WTC11 (cell line): ENCODE measurements around the gene NLRP6.
"Not testable (repeated sequence)": the region's sequence is repeated elsewhere in the genome, so short reads cannot be mapped to it uniquely, and the experiment has no call there.

Experiments used
- ATF6 ChIP-seq: sonication (generic); formaldehyde crosslinking; IDR thresholded peaks from 2 replicates; pipeline ENCODE4 v1.8.1; 2023; ENCODE audit warnings: mild to moderate bottlenecking, missing genetic modification reagents
- CREB1 ChIP-seq: sonication (generic); formaldehyde crosslinking; IDR thresholded peaks from 2 replicates; pipeline ENCODE4 v1.8.0; 2023; ENCODE audit warnings: mild to moderate bottlenecking, missing genetic modification reagents
- CREM ChIP-seq: sonication (generic); formaldehyde crosslinking; IDR thresholded peaks from 2 replicates; pipeline ENCODE4 v1.8.1; 2022; ENCODE audit warnings: mild to moderate bottlenecking, missing genetic modification reagents, moderate library complexity
- ESRRA ChIP-seq: sonication (generic); formaldehyde crosslinking; IDR thresholded peaks from 2 replicates; pipeline ENCODE4 v1.8.1; 2022; ENCODE audit warnings: mild to moderate bottlenecking, missing genetic modification reagents, borderline replicate concordance
- ETV6 ChIP-seq: sonication (generic); formaldehyde crosslinking; IDR thresholded peaks from 2 replicates; pipeline ENCODE4 v1.8.1; 2022; ENCODE audit warnings: mild to moderate bottlenecking, missing genetic modification reagents
- FOXJ3 ChIP-seq: sonication (generic); formaldehyde crosslinking; IDR thresholded peaks from 2 replicates; pipeline ENCODE4 v1.9.0; 2021; ENCODE audit warnings: missing genetic modification reagents, mild to moderate bottlenecking, borderline replicate concordance
- IRF2 ChIP-seq: sonication (generic); formaldehyde crosslinking; IDR thresholded peaks from 2 replicates; pipeline ENCODE4 v1.8.0; 2022; ENCODE audit warnings: low read depth, missing genetic modification reagents, borderline replicate concordance
- MAX ChIP-seq: sonication (generic); formaldehyde crosslinking; IDR thresholded peaks from 2 replicates; pipeline ENCODE4 v1.8.0; 2022; ENCODE audit warnings: mild to moderate bottlenecking, missing genetic modification reagents
- NFYB ChIP-seq: sonication (generic); formaldehyde crosslinking; conservative IDR thresholded peaks from 2 replicates; pipeline ENCODE4 v1.8.0; 2022; ENCODE audit warnings: low read depth, missing genetic modification reagents
- SP1 ChIP-seq: sonication (generic); formaldehyde crosslinking; conservative IDR thresholded peaks from 2 replicates; pipeline ENCODE4 v1.8.1; 2022; ENCODE audit warnings: missing genetic modification reagents
- TF ChIP-seq, protein P1 (sequence below): fragments of 200-600 bp; IDR thresholded peaks from 2 replicates; pipeline ENCODE4 v1.8.0; 2022; ENCODE audit warnings: antibody characterized with exemption
- TF ChIP-seq, protein P2 (sequence below): sonication (generic); formaldehyde crosslinking; IDR thresholded peaks from 2 replicates; pipeline ENCODE4 v1.8.1; 2022; ENCODE audit warnings: low read depth, mild to moderate bottlenecking, moderate library complexity, missing genetic modification reagents, borderline replicate concordance
- TF ChIP-seq, protein P3 (sequence below): fragments of 250-450 bp; sonication (Bioruptor Pico); IDR thresholded peaks from 2 replicates; pipeline ENCODE4 v1.9.0; 2021; ENCODE audit warnings: mild to moderate bottlenecking

DNA sequence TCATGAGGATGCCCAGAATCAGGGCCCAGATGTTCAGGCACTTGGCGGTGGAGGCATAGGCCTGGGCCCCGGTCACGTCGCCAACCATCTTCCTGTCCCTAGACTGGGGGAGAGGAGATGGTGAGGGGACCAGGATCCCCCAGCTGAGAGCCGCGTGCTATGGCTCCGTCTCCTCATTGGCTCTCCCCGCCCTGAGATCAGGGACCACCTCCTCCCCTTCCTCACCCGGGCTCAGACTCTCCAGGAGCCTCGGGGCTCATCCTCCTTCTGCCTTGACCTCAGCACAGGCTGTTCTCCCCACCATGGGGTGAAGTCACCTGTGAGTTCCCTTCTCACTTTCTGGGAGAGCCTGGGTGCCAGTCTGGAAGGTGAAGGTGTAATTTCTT is 41.7 kb downstream of the NLRP6 start:
- TF ChIP-seq, protein P1, sequence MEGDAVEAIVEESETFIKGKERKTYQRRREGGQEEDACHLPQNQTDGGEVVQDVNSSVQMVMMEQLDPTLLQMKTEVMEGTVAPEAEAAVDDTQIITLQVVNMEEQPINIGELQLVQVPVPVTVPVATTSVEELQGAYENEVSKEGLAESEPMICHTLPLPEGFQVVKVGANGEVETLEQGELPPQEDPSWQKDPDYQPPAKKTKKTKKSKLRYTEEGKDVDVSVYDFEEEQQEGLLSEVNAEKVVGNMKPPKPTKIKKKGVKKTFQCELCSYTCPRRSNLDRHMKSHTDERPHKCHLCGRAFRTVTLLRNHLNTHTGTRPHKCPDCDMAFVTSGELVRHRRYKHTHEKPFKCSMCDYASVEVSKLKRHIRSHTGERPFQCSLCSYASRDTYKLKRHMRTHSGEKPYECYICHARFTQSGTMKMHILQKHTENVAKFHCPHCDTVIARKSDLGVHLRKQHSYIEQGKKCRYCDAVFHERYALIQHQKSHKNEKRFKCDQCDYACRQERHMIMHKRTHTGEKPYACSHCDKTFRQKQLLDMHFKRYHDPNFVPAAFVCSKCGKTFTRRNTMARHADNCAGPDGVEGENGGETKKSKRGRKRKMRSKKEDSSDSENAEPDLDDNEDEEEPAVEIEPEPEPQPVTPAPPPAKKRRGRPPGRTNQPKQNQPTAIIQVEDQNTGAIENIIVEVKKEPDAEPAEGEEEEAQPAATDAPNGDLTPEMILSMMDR: not testable (repeated sequence)
- TF ChIP-seq IRF2, FOXJ3, CREB1, ATF6, MAX, NFYB, CREM, SP1, ETV6, ESRRA (CRISPR knock-in tag): not testable (repeated sequence)
- TF ChIP-seq, protein P2, sequence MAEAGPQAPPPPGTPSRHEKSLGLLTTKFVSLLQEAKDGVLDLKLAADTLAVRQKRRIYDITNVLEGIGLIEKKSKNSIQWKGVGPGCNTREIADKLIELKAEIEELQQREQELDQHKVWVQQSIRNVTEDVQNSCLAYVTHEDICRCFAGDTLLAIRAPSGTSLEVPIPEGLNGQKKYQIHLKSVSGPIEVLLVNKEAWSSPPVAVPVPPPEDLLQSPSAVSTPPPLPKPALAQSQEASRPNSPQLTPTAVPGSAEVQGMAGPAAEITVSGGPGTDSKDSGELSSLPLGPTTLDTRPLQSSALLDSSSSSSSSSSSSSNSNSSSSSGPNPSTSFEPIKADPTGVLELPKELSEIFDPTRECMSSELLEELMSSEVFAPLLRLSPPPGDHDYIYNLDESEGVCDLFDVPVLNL (CRISPR knock-in tag): not testable (repeated sequence)
- TF ChIP-seq, protein P3, sequence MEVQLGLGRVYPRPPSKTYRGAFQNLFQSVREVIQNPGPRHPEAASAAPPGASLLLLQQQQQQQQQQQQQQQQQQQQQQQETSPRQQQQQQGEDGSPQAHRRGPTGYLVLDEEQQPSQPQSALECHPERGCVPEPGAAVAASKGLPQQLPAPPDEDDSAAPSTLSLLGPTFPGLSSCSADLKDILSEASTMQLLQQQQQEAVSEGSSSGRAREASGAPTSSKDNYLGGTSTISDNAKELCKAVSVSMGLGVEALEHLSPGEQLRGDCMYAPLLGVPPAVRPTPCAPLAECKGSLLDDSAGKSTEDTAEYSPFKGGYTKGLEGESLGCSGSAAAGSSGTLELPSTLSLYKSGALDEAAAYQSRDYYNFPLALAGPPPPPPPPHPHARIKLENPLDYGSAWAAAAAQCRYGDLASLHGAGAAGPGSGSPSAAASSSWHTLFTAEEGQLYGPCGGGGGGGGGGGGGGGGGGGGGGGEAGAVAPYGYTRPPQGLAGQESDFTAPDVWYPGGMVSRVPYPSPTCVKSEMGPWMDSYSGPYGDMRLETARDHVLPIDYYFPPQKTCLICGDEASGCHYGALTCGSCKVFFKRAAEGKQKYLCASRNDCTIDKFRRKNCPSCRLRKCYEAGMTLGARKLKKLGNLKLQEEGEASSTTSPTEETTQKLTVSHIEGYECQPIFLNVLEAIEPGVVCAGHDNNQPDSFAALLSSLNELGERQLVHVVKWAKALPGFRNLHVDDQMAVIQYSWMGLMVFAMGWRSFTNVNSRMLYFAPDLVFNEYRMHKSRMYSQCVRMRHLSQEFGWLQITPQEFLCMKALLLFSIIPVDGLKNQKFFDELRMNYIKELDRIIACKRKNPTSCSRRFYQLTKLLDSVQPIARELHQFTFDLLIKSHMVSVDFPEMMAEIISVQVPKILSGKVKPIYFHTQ (CRISPR knock-in tag): not testable (repeated sequence)
